GM12892 (cell line): ENCODE data around the gene KRT36.

Experiments
- POLR2A ChIP-seq: IDR thresholded peaks from 2 replicates; pipeline ENCODE4 v1.6.1; 2011; ENCODE audit warnings: low read depth, low read length, control low read depth
- POLR2AphosphoS5 ChIP-seq: IDR thresholded peaks from 2 replicates; pipeline ENCODE4 v1.6.1; 2011; ENCODE audit warnings: low read depth, low read length, control low read depth
- TAF1 ChIP-seq: IDR thresholded peaks from 2 replicates; pipeline ENCODE4 v1.6.1; 2011; ENCODE audit warnings: low read depth, mild to moderate bottlenecking, control low read depth, low read length, borderline replicate concordance

GRCh38 chr17:41478237-41478636 is 11.5 kb downstream of the KRT36 start:
- no peak for TF ChIP-seq POLR2A
- no peak for TF ChIP-seq TAF1
- TF ChIP-seq POLR2AphosphoS5 = no peak
